H1 (cell line): ENCODE results near the gene ZNF786. TPM values are rescaled to one million over a fixed set of nuclear protein-coding genes. Genes with fewer than 3 reads are reported as not detected.

Experiments used
- CTCF ChIA-PET: fragments of 300-600 bp; sonication (Branson Sonifier 250); formaldehyde crosslinking; loops from one replicate; lab custom pipeline; 2021; ENCODE audit not compliant: partially characterized antibody; lab: Charles Lee
- POLR2A ChIA-PET: fragments of 300-600 bp; sonication (Branson Sonifier 250); formaldehyde crosslinking; loops from one replicate; lab custom pipeline; 2021; ENCODE audit warnings: inconsistent platforms; ENCODE audit not compliant: partially characterized antibody; lab: Charles Lee
- DNase-seq, 2 experiments: peaks; one replicate each; pipeline versions ENCODE4 v3.0.0 to v3.0.0-alpha.2; 2010 to 2022; ENCODE audit warnings: low spot score in 2 of 2, low read depth in 1 of 2, mixed read lengths in 1 of 2
- FAIRE-seq: peaks from 2 replicates; lab custom pipeline; 2011; peaks lifted over from hg19 to GRCh38; lab: Jason Lieb, UNC
- H2AFZ ChIP-seq: 2 replicates; pipeline ENCODE4 v1.8.1; 2012; ENCODE audit warnings: low read length, inconsistent platforms
- H2AK5ac ChIP-seq: 2 replicates; pipeline ENCODE4 v1.6.1; 2013; ENCODE audit warnings: low read depth, low read length
- H2BK120ac ChIP-seq: replicated peaks from 2 replicates; pipeline ENCODE3; 2013; ENCODE audit warnings: low read depth, low read length, inconsistent platforms
- H2BK12ac ChIP-seq: 2 replicates; pipeline ENCODE4 v1.6.1; 2013; ENCODE audit warnings: low read depth, low read length
- H2BK15ac ChIP-seq: 2 replicates; pipeline ENCODE4 v1.6.1; 2013; ENCODE audit warnings: low read length
- H2BK20ac ChIP-seq: 2 replicates; pipeline ENCODE4 v1.6.1; 2013; ENCODE audit warnings: low read length
- H2BK5ac ChIP-seq: 2 replicates; pipeline ENCODE4 v1.6.1; 2013; ENCODE audit warnings: low read depth, low read length
- H3K14ac ChIP-seq: 2 replicates; pipeline ENCODE4 v1.6.1; 2013; ENCODE audit warnings: inconsistent platforms; ENCODE audit not compliant: insufficient read length
- H3K18ac ChIP-seq: 2 replicates; pipeline ENCODE4 v1.6.1; 2013; ENCODE audit warnings: low read length; ENCODE audit errors: extremely low read depth
- H3K23ac ChIP-seq: 2 replicates; pipeline ENCODE4 v1.6.1; 2013; ENCODE audit warnings: inconsistent platforms; ENCODE audit not compliant: insufficient read length
- H3K23me2 ChIP-seq: 2 replicates; pipeline ENCODE4 v1.6.1; 2013; ENCODE audit warnings: low read depth, low read length
- H3K27ac ChIP-seq: 2 replicates; pipeline ENCODE4 v1.6.1; 2011; ENCODE audit warnings: low read depth, low read length, inconsistent platforms
- H3K27me3 ChIP-seq, 4 experiments: replicated peaks in 1 of 4; 1 replicate in 1 of 4; 2 replicates in 3 of 4; pipeline versions ENCODE4 v1.6.1 to v1.8.1; 2011 to 2013; ENCODE audit warnings: low read length in 3 of 4, mild to moderate bottlenecking in 3 of 4, inconsistent platforms in 2 of 4, mixed read lengths in 2 of 4, moderate library complexity in 1 of 4; ENCODE audit not compliant: control insufficient read depth in 3 of 4, insufficient read depth in 3 of 4; ENCODE audit errors: extremely low read depth in 1 of 4
- H3K36me3 ChIP-seq, 4 experiments: 2 replicates each; pipeline versions ENCODE4 v1.6.1 to v1.8.1; 2011 to 2013; ENCODE audit warnings: mild to moderate bottlenecking in 4 of 4, low read length in 3 of 4, moderate library complexity in 2 of 4, control low read depth in 1 of 4, inconsistent platforms in 1 of 4; ENCODE audit not compliant: insufficient read depth in 4 of 4, control insufficient read depth in 2 of 4
- H3K4ac ChIP-seq: replicated peaks from 2 replicates; pipeline ENCODE3; 2013; ENCODE audit warnings: low read length, low read depth, mixed read lengths, inconsistent platforms; ENCODE audit not compliant: insufficient read length
- H3K4me1 ChIP-seq, 4 experiments: replicated peaks in 1 of 4; 1 replicate in 1 of 4; 2 replicates in 3 of 4; pipeline versions ENCODE4 v1.6.1 to v1.8.1; 2011 to 2013; ENCODE audit warnings: low read length in 3 of 4, inconsistent platforms in 2 of 4, mixed read lengths in 1 of 4; ENCODE audit not compliant: insufficient read depth in 4 of 4, control insufficient read depth in 3 of 4
- H3K4me2 ChIP-seq, 2 experiments: 2 replicates each; pipeline versions ENCODE4 v1.6.1 to v1.8.1; 2011 to 2013; ENCODE audit warnings: low read depth in 2 of 2, low read length in 2 of 2, control low read depth in 1 of 2, inconsistent platforms in 1 of 2, mild to moderate bottlenecking in 1 of 2; ENCODE audit not compliant: insufficient read depth in 1 of 2
- H3K4me3 ChIP-seq, 4 experiments: fragments of 200-600, 300-600 bp in 1 of 4; sonication (generic), shearing (Covaris generic), sonication (Bioruptor Twin) in 1 of 4; 2 replicates each; pipeline versions ENCODE4 v1.5.1 to v1.8.1; 2011 to 2016; ENCODE audit warnings: low read length in 4 of 4, low read depth in 3 of 4, control low read depth in 2 of 4, inconsistent platforms in 2 of 4, mild to moderate bottlenecking in 2 of 4, mixed read lengths in 1 of 4, moderate library complexity in 1 of 4; ENCODE audit not compliant: insufficient read depth in 2 of 4; ENCODE audit errors: extremely low read depth in 1 of 4
- H3K56ac ChIP-seq: replicated peaks from 2 replicates; pipeline ENCODE3; 2013; ENCODE audit warnings: low read depth, mild to moderate bottlenecking, mixed read lengths, low read length, inconsistent platforms; ENCODE audit not compliant: insufficient read length
- H3K79me1 ChIP-seq: 2 replicates; pipeline ENCODE4 v1.6.1; 2013; ENCODE audit warnings: low read depth, low read length, control low read depth
- H3K79me2 ChIP-seq, 2 experiments: 2 replicates each; pipeline versions ENCODE4 v1.6.1 to v1.8.1; 2012 to 2013; ENCODE audit warnings: low read length in 2 of 2, mild to moderate bottlenecking in 2 of 2, inconsistent platforms in 1 of 2; ENCODE audit not compliant: insufficient read depth in 2 of 2, control insufficient read depth in 1 of 2
- H3K9ac ChIP-seq, 4 experiments: replicated peaks in 1 of 4; 1 replicate in 1 of 4; 2 replicates in 3 of 4; pipeline versions ENCODE4 v1.6.1 to v1.8.1; 2011 to 2013; ENCODE audit warnings: low read depth in 3 of 4, low read length in 3 of 4, control low read depth in 2 of 4, mild to moderate bottlenecking in 2 of 4, moderate library complexity in 2 of 4, inconsistent platforms in 1 of 4; ENCODE audit errors: extremely low read depth in 1 of 4
- H3K9me3 ChIP-seq, 2 experiments: 2 replicates each; pipeline versions ENCODE4 v1.6.1 to v1.8.1; 2012 to 2013; ENCODE audit warnings: mild to moderate bottlenecking in 2 of 2, moderate library complexity in 2 of 2, control low read depth in 1 of 2, inconsistent platforms in 1 of 2, low read depth in 1 of 2, low read length in 1 of 2, mixed read lengths in 1 of 2; ENCODE audit not compliant: insufficient read depth in 2 of 2
- H4K20me1 ChIP-seq, 2 experiments: replicated peaks in 1 of 2; 2 replicates each; pipeline versions ENCODE3 to v1.8.1; 2011 to 2013; ENCODE audit warnings: inconsistent platforms in 2 of 2, low read length in 2 of 2, mild to moderate bottlenecking in 1 of 2; ENCODE audit not compliant: insufficient read depth in 2 of 2, control insufficient read depth in 1 of 2
- H4K5ac ChIP-seq: 2 replicates; pipeline ENCODE4 v1.6.1; 2013; ENCODE audit warnings: low read length, low read depth, mixed read lengths, inconsistent platforms; ENCODE audit not compliant: insufficient read length
- H4K8ac ChIP-seq: 2 replicates; pipeline ENCODE4 v1.8.0; 2013; ENCODE audit warnings: mild to moderate bottlenecking, moderate library complexity, low read length, inconsistent platforms; ENCODE audit not compliant: insufficient read depth; ENCODE audit errors: extremely low read depth
- H4K91ac ChIP-seq: replicated peaks from 2 replicates; pipeline ENCODE3; 2013; ENCODE audit warnings: low read length, mixed read lengths, inconsistent platforms; ENCODE audit not compliant: insufficient read length
- ATF2 ChIP-seq: IDR thresholded peaks from 2 replicates; pipeline ENCODE4 v1.6.1; 2012; ENCODE audit warnings: low read length, inconsistent platforms
- CHD1 ChIP-seq: IDR thresholded peaks from 2 replicates; pipeline ENCODE4 v1.6.1; 2012; ENCODE audit warnings: low read depth, low read length, improper control_type of control experiment
- CTCF ChIP-seq, 3 experiments: IDR thresholded peaks; 1 replicate in 2 of 3; 2 replicates in 1 of 3; pipeline versions ENCODE4 v1.5.1 to v1.6.1; 2011; ENCODE audit warnings: low read length in 3 of 3, mild to moderate bottlenecking in 3 of 3, inconsistent platforms in 2 of 3, low read depth in 1 of 3, moderate library complexity in 1 of 3; ENCODE audit not compliant: insufficient read depth in 1 of 3; ENCODE audit errors: control extremely low read depth in 1 of 3
- EGR1 ChIP-seq: IDR thresholded peaks from 2 replicates; pipeline ENCODE4 v1.6.1; 2011; ENCODE audit warnings: low read depth, low read length, borderline replicate concordance
- HDAC6 ChIP-seq: IDR thresholded peaks from one replicate; pipeline ENCODE4 v1.7.1; 2012; ENCODE audit warnings: low read depth, mild to moderate bottlenecking, inconsistent platforms, low read length, moderate library complexity
- JUN ChIP-seq: IDR thresholded peaks from 2 replicates; pipeline ENCODE4 v1.6.1; 2011; ENCODE audit warnings: low read depth, mild to moderate bottlenecking, improper control_type of control experiment, low read length
- RNF2 ChIP-seq: fragments of 200-900, 300-1000 bp; sonication (generic); IDR thresholded peaks from 2 replicates; pipeline ENCODE4 v1.7.1; 2016; ENCODE audit warnings: borderline replicate concordance, low read depth, mild to moderate bottlenecking, antibody characterized with exemption, low read length; ENCODE audit not compliant: poor library complexity, severe bottlenecking; ENCODE audit errors: missing control alignments
- SP1 ChIP-seq: IDR thresholded peaks from 2 replicates; pipeline ENCODE4 v1.6.1; 2011; ENCODE audit warnings: low read depth, low read length
- WGBS, 2 experiments: shearing (Covaris generic) in 1 of 2; methylation state at CpG; one replicate each; pipeline versions ENCODE4 v1.1.6 to v1.1.7; 2013 to 2015; ENCODE audit warnings: low lambda C conversion rate in 2 of 2, mixed read lengths in 2 of 2, inconsistent platforms in 1 of 2, low coverage in 1 of 2, missing lambda C conversion rate in 1 of 2; ENCODE audit not compliant: insufficient replicate concordance in 2 of 2, insufficient coverage in 1 of 2, insufficient read length in 1 of 2; ENCODE audit errors: extremely low coverage in 1 of 2, missing lambda C conversion rate in 1 of 2; 5-methylcytosine and 5-hydroxymethylcytosine counted together
- polyA plus RNA-seq, 7 experiments: library from polyadenylated mRNA; depleted of rRNA in 3 of 7; stranded (reverse) in 5 of 7; unstranded in 2 of 7; fragments of >200 nt in 5 of 7; fragments of 200-250 nt in 2 of 7; gene quantifications; 1 replicate in 5 of 7; 2 replicates in 1 of 7; 4 replicates in 1 of 7; pipeline versions ENCODE4 v1.2.1 to v1.2.3, GENCODE V29; 2011 to 2013; ENCODE audit warnings: missing spikeins in 2 of 7, mixed read lengths in 2 of 7
- total RNA-seq: library from RNA; stranded (reverse); fragmentation: NEBNext Ultra II Directional; extraction: Animal tissue kit (Norgen Biotek cat#: 25700); gene quantifications from 2 replicates; pipeline ENCODE4 v1.2.1, GENCODE V29; 2021

ZNF786 gene
- total and polyA plus RNA-seq, 2 of the 8 experiments (the other 6 are each of a cell fraction or from before 2014, with no cell fraction given), result 7.7 to 16.3 TPM

DNA sequence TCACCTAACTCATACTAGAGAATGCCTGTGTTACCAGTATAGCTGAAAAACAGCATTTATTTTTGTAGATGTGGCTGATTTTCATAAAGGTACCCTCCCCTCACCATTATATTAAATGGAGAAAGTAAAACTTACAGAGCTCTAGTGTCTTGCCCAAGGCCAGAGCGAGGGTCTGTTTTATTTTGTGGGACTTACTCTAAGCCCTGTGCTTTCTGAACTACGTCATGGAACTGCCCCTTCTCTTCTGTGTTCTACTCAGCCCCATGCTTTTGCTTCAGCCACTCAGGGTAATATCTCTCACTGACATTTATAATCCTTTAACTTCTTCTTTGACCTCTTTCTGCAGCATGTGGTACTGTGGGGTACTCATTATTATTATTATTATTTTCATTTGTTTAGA lies 10.3 kb upstream of the ZNF786 start:
- no peak overlapping the region for H2BK120ac ChIP-seq
- H3K9me3 ChIP-seq, result no peaks in the 10 kb centered on the region
- peaks cover 0 to 2% (median under 1%) of the 10 kb centered on the region in 4 experiments; a peak in 2 of 7 replicates for H3K4me1 ChIP-seq
- no peak overlapping the region for H3K18ac ChIP-seq
- H3K27ac ChIP-seq, result no peak overlapping the region
- no peak overlapping the region for H4K8ac ChIP-seq
- FAIRE-seq (no peak), DNase-seq (no peak)
- H3K4me2 ChIP-seq, result no peak overlapping the region
- no peaks in the 10 kb centered on the region for H3K79me2 ChIP-seq
- no peak overlapping the region for H4K91ac ChIP-seq
- H3K79me1 ChIP-seq, result no peaks in the 10 kb centered on the region
- H3K23ac ChIP-seq, result no peak overlapping the region
- H2BK12ac ChIP-seq, result peak overlapping the region; percentile 39; the same call in 1 of the 2 replicates
- H3K56ac ChIP-seq, result no peak overlapping the region
- POLR2A ChIA-PET, result interaction anchor here (0.6 to 1.6 kb wide), 2 partner anchors 25 to 48 kb away, joined by 3 to 4 read pairs; partner anchors contain the start of gene ZNF425
- H3K14ac ChIP-seq, result no peak overlapping the region
- no peak overlapping the region for H2BK15ac ChIP-seq
- no peaks in the 10 kb centered on the region for H3K27me3 ChIP-seq
- H3K36me3 ChIP-seq, result peaks cover 0 to 3% (median 0%) of the 10 kb centered on the region in 4 experiments; a peak in 1 of 8 replicates
- no peak overlapping the region for H2AFZ ChIP-seq
- CTCF ChIA-PET, result interaction anchor here (0.7 to 1.5 kb wide), 3 partner anchors 31 to 90 kb away, joined by 3 read pairs; partner anchors contain the start of gene ZNF398
- H3K4ac ChIP-seq, result no peak overlapping the region
- H3K23me2 ChIP-seq, result no peaks in the 10 kb centered on the region; the same call in 1 of the 2 replicates
- no peak overlapping the region for H3K9ac ChIP-seq
- H2AK5ac ChIP-seq, result peak overlapping the region; percentile 40; the same call in 1 of the 2 replicates
- H4K5ac ChIP-seq, result no peak overlapping the region
- no peak overlapping the region for H3K4me3 ChIP-seq
- no peak overlapping the region for H2BK5ac ChIP-seq
- H2BK20ac ChIP-seq, result 0 out of 2 replicates have a peak overlapping the region, but pooled peaks have one; percentile 72
- no peaks in the 10 kb centered on the region for H4K20me1 ChIP-seq
- 93% methylated on average over 2 of the region's 2 CpGs; no CpG with 5 or more reads in 1 of the 2 experiments for WGBS, 2 experiments
- TF ChIP-seq JUN, result no peak
- TF ChIP-seq CTCF (IDR thresholded peaks at IDR 0.05; ENCODE audit: control extremely low read depth in 1 of 3, insufficient read depth in 1 of 3, low read depth in 1 of 3, low read length in 3 of 3), result no peak
- TF ChIP-seq HDAC6, result no peak
- no peak for TF ChIP-seq SP1
- no peak for TF ChIP-seq ATF2
- no peak for TF ChIP-seq EGR1
- no peak for TF ChIP-seq CHD1
- no peak for TF ChIP-seq RNF2
